Esophagus muscularis mucosa (tissue), 3 donors: ENCODE measurements around the gene OTOG.

Source experiments
- POLR2A ChIP-seq: fragments of 450-650 bp; IDR thresholded peaks from one replicate; pipeline ENCODE4 v1.6.1; 2017; ENCODE audit warnings: antibody characterized with exemption, moderate library complexity, mild to moderate bottlenecking, low read depth
- TF ChIP-seq, protein P1 (sequence below), 3 experiments: fragments of 200-600 bp in 2 of 3; fragments of 450-650 bp in 1 of 3; sonication (generic) in 2 of 3; IDR thresholded peaks; one replicate each; pipeline ENCODE4 v1.5.1; 2017 to 2019; ENCODE audit warnings: antibody characterized with exemption in 3 of 3, mild to moderate bottlenecking in 2 of 3, moderate library complexity in 1 of 3

DNA sequence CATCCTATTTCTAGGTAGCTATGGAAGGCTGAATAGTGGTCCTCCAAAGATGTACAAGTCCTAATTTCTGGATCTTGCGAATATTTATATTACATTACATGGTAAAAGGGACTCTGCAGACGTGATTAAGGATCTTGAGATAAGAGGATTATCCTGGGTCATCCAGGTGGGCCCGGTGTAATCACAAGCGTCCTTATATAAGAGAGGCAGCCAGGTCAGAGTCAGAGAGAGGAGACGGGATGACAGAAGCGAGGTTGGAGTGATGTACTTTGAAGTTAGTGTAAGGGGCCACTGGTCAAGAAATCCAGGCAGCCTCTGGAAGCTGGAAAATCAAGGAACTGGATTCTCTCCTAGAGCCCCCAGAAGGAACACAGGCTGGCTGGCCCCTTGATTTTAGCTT, 102.2 kb downstream of the OTOG start:
- TF ChIP-seq, protein P1, sequence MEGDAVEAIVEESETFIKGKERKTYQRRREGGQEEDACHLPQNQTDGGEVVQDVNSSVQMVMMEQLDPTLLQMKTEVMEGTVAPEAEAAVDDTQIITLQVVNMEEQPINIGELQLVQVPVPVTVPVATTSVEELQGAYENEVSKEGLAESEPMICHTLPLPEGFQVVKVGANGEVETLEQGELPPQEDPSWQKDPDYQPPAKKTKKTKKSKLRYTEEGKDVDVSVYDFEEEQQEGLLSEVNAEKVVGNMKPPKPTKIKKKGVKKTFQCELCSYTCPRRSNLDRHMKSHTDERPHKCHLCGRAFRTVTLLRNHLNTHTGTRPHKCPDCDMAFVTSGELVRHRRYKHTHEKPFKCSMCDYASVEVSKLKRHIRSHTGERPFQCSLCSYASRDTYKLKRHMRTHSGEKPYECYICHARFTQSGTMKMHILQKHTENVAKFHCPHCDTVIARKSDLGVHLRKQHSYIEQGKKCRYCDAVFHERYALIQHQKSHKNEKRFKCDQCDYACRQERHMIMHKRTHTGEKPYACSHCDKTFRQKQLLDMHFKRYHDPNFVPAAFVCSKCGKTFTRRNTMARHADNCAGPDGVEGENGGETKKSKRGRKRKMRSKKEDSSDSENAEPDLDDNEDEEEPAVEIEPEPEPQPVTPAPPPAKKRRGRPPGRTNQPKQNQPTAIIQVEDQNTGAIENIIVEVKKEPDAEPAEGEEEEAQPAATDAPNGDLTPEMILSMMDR (IDR thresholded peaks at IDR 0.05) = no peak
- no peak for TF ChIP-seq POLR2A
